Vagina (tissue), 2 donors: ENCODE measurements around the gene SLC22A31. TPM values are rescaled to one million over a fixed set of nuclear protein-coding genes. Genes with fewer than 3 reads are reported as not detected.
"Not testable (repeated sequence)": the region's sequence is repeated elsewhere in the genome, so short reads cannot be mapped to it uniquely, and the experiment has no call there.

Source experiments
- DNase-seq, 2 donors: peaks; one replicate each; pipeline ENCODE4 v3.0.0-alpha.2; 2017; ENCODE audit errors: extremely low spot score in 2 of 2
- H3K27ac ChIP-seq: fragments of 200-600 bp; sonication (generic); one replicate; pipeline ENCODE4 v1.5.1; 2019
- H3K27me3 ChIP-seq: fragments of 200-600 bp; sonication (generic); one replicate; pipeline ENCODE4 v1.5.1; 2019
- H3K36me3 ChIP-seq, 2 donors: fragments of 200-600 bp; sonication (generic); one replicate each; pipeline ENCODE4 v1.5.1; 2017 to 2019
- H3K4me1 ChIP-seq: fragments of 200-600 bp; sonication (generic); one replicate; pipeline ENCODE4 v1.5.1; 2019
- H3K4me3 ChIP-seq, 2 donors: fragments of 200-600 bp; sonication (generic); 1 replicate in 1 of 2; 2 replicates in 1 of 2; pipeline ENCODE4 v1.5.1; 2016 to 2019
- H3K9me3 ChIP-seq: fragments of 200-600 bp; sonication (generic); one replicate; pipeline ENCODE4 v1.5.1; 2019
- CTCF ChIP-seq, 3 experiments: fragments of 450-650 bp in 2 of 3; fragments of 200-600 bp in 1 of 3; sonication (generic) in 1 of 3; IDR thresholded peaks; one replicate each; pipeline ENCODE4 v1.5.1; 2017 to 2019; ENCODE audit warnings: antibody characterized with exemption in 3 of 3, mild to moderate bottlenecking in 2 of 3, moderate library complexity in 2 of 3
- POLR2A ChIP-seq, 2 donors: fragments of 450-650 bp; IDR thresholded peaks; one replicate each; pipeline ENCODE4 v1.6.1; 2017; ENCODE audit warnings: antibody characterized with exemption in 2 of 2, mild to moderate bottlenecking in 2 of 2, moderate library complexity in 2 of 2
- POLR2AphosphoS5 ChIP-seq, 2 donors: sonication (generic); formaldehyde crosslinking; IDR thresholded peaks; one replicate each; pipeline ENCODE4 v1.9.0; 2017; ENCODE audit warnings: antibody characterized with exemption in 2 of 2, mild to moderate bottlenecking in 2 of 2, low read depth in 1 of 2; ENCODE audit not compliant: insufficient read depth in 1 of 2
- intact Hi-C: fragments of 100-400 bp; cut with DNase I; formaldehyde crosslinking; loops from one replicate; pipeline ENCODE4 v1.15.1; 2023
- total RNA-seq: library from RNA; depleted of rRNA; stranded (reverse); fragments of >200 nt; gene quantifications from one replicate; pipeline ENCODE4 v1.2.3, GENCODE V29; 2016

SLC22A31 gene
- not detected for total RNA-seq

GRCh38 chr16:89200124-89200849 is at the start of gene SLC22A31:
Gene SLC22A31 (minus strand): TSS chr16:89200537. CDS start chr16:89200501, 36 bp downstream.
- Histone ChIP-seq H3K4me1 (peaks cover 21% of the 10 kb centered on the region), H3K27me3 (no peaks in the 10 kb centered on the region), H3K4me3 (peak within 1 kb of the TSS; percentile 7 to 39), H3K36me3 (no peaks in the 10 kb centered on the region), H3K27ac (no peak within 1 kb of the TSS), H3K9me3 (no peaks in the 10 kb centered on the region)
- intact Hi-C loops: no loop called here
- DNase-seq: no peak
- no peak for TF ChIP-seq CTCF (IDR thresholded peaks at IDR 0.05)
- TF ChIP-seq POLR2AphosphoS5 (IDR thresholded peaks at IDR 0.05; ENCODE audit: insufficient read depth in 1 of 2, low read depth in 1 of 2): no peak
- TF ChIP-seq POLR2A (IDR thresholded peaks at IDR 0.05): no peak

GRCh38 chr16:89248196-89248982 is 48.1 kb upstream of the SLC22A31 start:
- H3K36me3 ChIP-seq: no peaks in the 10 kb centered on the region
- no peaks in the 10 kb centered on the region for H3K27me3 ChIP-seq
- intact Hi-C loops: no loop called here
- H3K4me3 ChIP-seq: peak overlapping the region; percentile 47 to 55
- TF ChIP-seq CTCF (IDR thresholded peaks at IDR 0.05) (no peak), POLR2AphosphoS5 (IDR thresholded peaks at IDR 0.05; ENCODE audit: insufficient read depth in 1 of 2, low read depth in 1 of 2) (no peak), POLR2A (IDR thresholded peaks at IDR 0.05) (no peak)
- peaks cover 10% of the 10 kb centered on the region for H3K4me1 ChIP-seq
- no peaks in the 10 kb centered on the region for H3K9me3 ChIP-seq
- H3K27ac ChIP-seq: no peak overlapping the region
- DNase-seq: no peak

GRCh38 chr16:89247734-89248075 is 47.4 kb upstream of the SLC22A31 start:
- H3K9me3 ChIP-seq, H3K27ac ChIP-seq, intact Hi-C loops, H3K36me3 ChIP-seq, H3K27me3 ChIP-seq, DNase-seq: not testable (repeated sequence)
- H3K4me1 ChIP-seq: peaks cover 10% of the 10 kb centered on the region
- peak overlapping the region; percentile 47 to 55 for H3K4me3 ChIP-seq

- no peak for DNase-seq
- H3K36me3 ChIP-seq: no peaks in the 10 kb centered on the region
- TF ChIP-seq POLR2A (IDR thresholded peaks at IDR 0.05): no peak
- TF ChIP-seq CTCF (IDR thresholded peaks at IDR 0.05): no peak
- no peak for TF ChIP-seq POLR2AphosphoS5 (IDR thresholded peaks at IDR 0.05; ENCODE audit: insufficient read depth in 1 of 2, low read depth in 1 of 2)
- no peak overlapping the region for H3K27ac ChIP-seq
- H3K4me3 ChIP-seq: peak overlapping the region; percentile 47 to 55
- intact Hi-C loops: no loop called here
- H3K4me1 ChIP-seq: peaks cover 10% of the 10 kb centered on the region
- no peaks in the 10 kb centered on the region for H3K9me3 ChIP-seq
- H3K27me3 ChIP-seq: no peaks in the 10 kb centered on the region
Observed at GRCh38 chr16:89246903-89247733, 46.8 kb upstream of the SLC22A31 start.

GRCh38 chr16:89246383-89246902 is 46.1 kb upstream of the SLC22A31 start:
- Histone ChIP-seq H3K36me3 (no peaks in the 10 kb centered on the region), H3K27ac (no peak overlapping the region), H3K4me3 (peak overlapping the region; percentile 47 to 55), H3K9me3 (no peaks in the 10 kb centered on the region), H3K27me3 (no peaks in the 10 kb centered on the region), H3K4me1 (peaks cover 15% of the 10 kb centered on the region)
- intact Hi-C loops: no loop called here
- no peak for TF ChIP-seq CTCF (IDR thresholded peaks at IDR 0.05)
- TF ChIP-seq POLR2AphosphoS5 (IDR thresholded peaks at IDR 0.05; ENCODE audit: insufficient read depth in 1 of 2, low read depth in 1 of 2): no peak
- no peak for TF ChIP-seq POLR2A (IDR thresholded peaks at IDR 0.05)
- DNase-seq: no peak
